ENCODE data around the gene DISC1. TPM values are rescaled to one million over a fixed set of nuclear protein-coding genes. Genes with fewer than 3 reads are reported as not detected.

The DISC1 gene
- total RNA-seq, 1 experiment from 2014 or later = 9.8 TPM

- CTCF ChIA-PET = no interaction called here
- no TSS peak for BruUV-seq (replicated peaks)
- Mint-ChIP-seq H3K36me3 (ENCODE audit: insufficient read depth, unreplicated experiment) (no peaks in the 10 kb centered on the region), H3K27ac (ENCODE audit: unreplicated experiment) (no peak overlapping the region), H3K27me3 (ENCODE audit: unreplicated experiment) (no peaks in the 10 kb centered on the region), H3K9me3 (ENCODE audit: low read depth, unreplicated experiment) (peaks cover 9% of the 10 kb centered on the region), H3K4me3 (ENCODE audit: low read depth, unreplicated experiment) (no peak overlapping the region), H3K4me1 (ENCODE audit: low read depth, unreplicated experiment) (no peaks in the 10 kb centered on the region)
- DNase-seq = no peak
- no peak for TF ChIP-seq CTCF (IDR thresholded peaks at IDR 0.05; ENCODE audit: unreplicated experiment)
- intact Hi-C loops (cut with micrococcal nuclease; ENCODE audit: unreplicated experiment) = no loop called here
Observed at GRCh38 chr1:231670755-231671154, 44.2 kb downstream of the DISC1 start.

GRCh38 chr1:231674575-231674974 is 48.0 kb downstream of the DISC1 start:
- no peak for DNase-seq
- no TSS peak for BruUV-seq (replicated peaks)
- no peak for TF ChIP-seq CTCF (IDR thresholded peaks at IDR 0.05; ENCODE audit: unreplicated experiment)
- H3K36me3 Mint-ChIP-seq (ENCODE audit: insufficient read depth, unreplicated experiment) = no peaks in the 10 kb centered on the region
- H3K9me3 Mint-ChIP-seq (ENCODE audit: low read depth, unreplicated experiment) = peaks cover 6% of the 10 kb centered on the region
- H3K27ac Mint-ChIP-seq (ENCODE audit: unreplicated experiment) = no peak overlapping the region
- H3K4me3 Mint-ChIP-seq (ENCODE audit: low read depth, unreplicated experiment) = no peak overlapping the region
- no peaks in the 10 kb centered on the region for H3K4me1 Mint-ChIP-seq (ENCODE audit: low read depth, unreplicated experiment)
- no peaks in the 10 kb centered on the region for H3K27me3 Mint-ChIP-seq (ENCODE audit: unreplicated experiment)
- CTCF ChIA-PET = no interaction called here
- intact Hi-C loops (cut with micrococcal nuclease; ENCODE audit: unreplicated experiment) = no loop called here

- Mint-ChIP-seq H3K36me3 (ENCODE audit: insufficient read depth, unreplicated experiment) (no peaks in the 10 kb centered on the region), H3K27me3 (ENCODE audit: unreplicated experiment) (no peaks in the 10 kb centered on the region), H3K9me3 (ENCODE audit: low read depth, unreplicated experiment) (peaks cover 3% of the 10 kb centered on the region), H3K4me1 (ENCODE audit: low read depth, unreplicated experiment) (no peaks in the 10 kb centered on the region), H3K27ac (ENCODE audit: unreplicated experiment) (no peak overlapping the region), H3K4me3 (ENCODE audit: low read depth, unreplicated experiment) (no peak overlapping the region)
- CTCF ChIA-PET = no interaction called here
- TF ChIP-seq CTCF (IDR thresholded peaks at IDR 0.05; ENCODE audit: unreplicated experiment) = no peak
- no TSS peak for BruUV-seq (replicated peaks)
- intact Hi-C loops (cut with micrococcal nuclease; ENCODE audit: unreplicated experiment) = no loop called here
- DNase-seq = no peak
Observed at GRCh38 chr1:231676487-231676886, 49.9 kb downstream of the DISC1 start.

GRCh38 chr1:231677442-231677841 is 50.9 kb downstream of the DISC1 start:
- no peak for TF ChIP-seq CTCF (IDR thresholded peaks at IDR 0.05; ENCODE audit: unreplicated experiment)
- CTCF ChIA-PET = interaction anchor here (0.6 kb wide), 1 partner anchor 239 kb away, joined by 5 read pairs; no protein-coding TSS in a partner anchor
- no peaks in the 10 kb centered on the region for H3K27me3 Mint-ChIP-seq (ENCODE audit: unreplicated experiment)
- H3K4me1 Mint-ChIP-seq (ENCODE audit: low read depth, unreplicated experiment) = no peaks in the 10 kb centered on the region
- intact Hi-C loops (cut with micrococcal nuclease; ENCODE audit: unreplicated experiment) = no loop called here
- H3K27ac Mint-ChIP-seq (ENCODE audit: unreplicated experiment) = no peak overlapping the region
- peaks cover under 1% of the 10 kb centered on the region for H3K9me3 Mint-ChIP-seq (ENCODE audit: low read depth, unreplicated experiment)
- H3K4me3 Mint-ChIP-seq (ENCODE audit: low read depth, unreplicated experiment) = no peak overlapping the region
- no peaks in the 10 kb centered on the region for H3K36me3 Mint-ChIP-seq (ENCODE audit: insufficient read depth, unreplicated experiment)
- no TSS peak for BruUV-seq (replicated peaks)
- no peak for DNase-seq

All from Calu3 (cell line).